Amniotic epithelial cell (primary cell): ENCODE data around the gene PPM1E.
A peak's percentile ranks its signal among the peaks of the same experiment; 100 is the strongest.

Source experiments
- DNase-seq: peaks from one replicate; pipeline ENCODE4 v3.0.0-alpha.2; 2010; ENCODE audit warnings: low read depth

PPM1E gene

GRCh38 chr17:58996968-58997367, 241.3 kb downstream of the PPM1E start:
- no peak for DNase-seq

GRCh38 chr17:58997756-58998553, 242.3 kb downstream of the PPM1E start:
- DNase-seq: no peak

- no peak for DNase-seq
Measured at GRCh38 chr17:58998871-58999270, 243.2 kb downstream of the PPM1E start.

- DNase-seq: no peak
Measured at GRCh38 chr17:58999500-58999899, 243.8 kb downstream of the PPM1E start.

GRCh38 chr17:59000022-59000421, 244.4 kb downstream of the PPM1E start:
- DNase-seq: no peak

- peak; percentile 69 for DNase-seq
Measured at GRCh38 chr17:59001158-59001814, 245.6 kb downstream of the PPM1E start.

- no peak for DNase-seq
Measured at GRCh38 chr17:59002126-59002525, 246.5 kb downstream of the PPM1E start.

- peak; percentile 54 for DNase-seq
Measured at GRCh38 chr17:59002848-59003247, 247.2 kb downstream of the PPM1E start.

GRCh38 chr17:59003860-59004259, 248.2 kb downstream of the PPM1E start:
- DNase-seq: no peak

GRCh38 chr17:59004338-59005111, 248.9 kb downstream of the PPM1E start:
- peak; percentile 52 for DNase-seq

GRCh38 chr17:59007995-59008394, 252.3 kb downstream of the PPM1E start:
- DNase-seq: no peak

- no peak for DNase-seq
Measured at GRCh38 chr17:59008737-59009136, 253.1 kb downstream of the PPM1E start.

- no peak for DNase-seq
Measured at GRCh38 chr17:59010026-59010425, 254.4 kb downstream of the PPM1E start.

- no peak for DNase-seq
Measured at GRCh38 chr17:59011975-59012374, 256.3 kb downstream of the PPM1E start.

GRCh38 chr17:59018019-59018418, 262.4 kb downstream of the PPM1E start:
- no peak for DNase-seq

- DNase-seq: no peak
Measured at GRCh38 chr17:59024916-59025315, 269.3 kb downstream of the PPM1E start.

- no peak for DNase-seq
Measured at GRCh38 chr17:59026176-59026939, 270.7 kb downstream of the PPM1E start.

GRCh38 chr17:59027750-59028149, 272.1 kb downstream of the PPM1E start:
- no peak for DNase-seq

- DNase-seq: no peak
Measured at GRCh38 chr17:59028328-59028727, 272.7 kb downstream of the PPM1E start.

- no peak for DNase-seq
Measured at GRCh38 chr17:59030811-59031210, 275.2 kb downstream of the PPM1E start.
